Tibial artery (tissue), 4 donors: Measurements from ENCODE around the gene C6orf132.
"Not testable (repeated sequence)": the region's sequence is repeated elsewhere in the genome, so short reads cannot be mapped to it uniquely, and the experiment has no call there.

Experiments used
- DNase-seq, 2 donors: peaks; one replicate each; pipeline ENCODE4 v3.0.0-alpha.2; 2019
- H3K27ac ChIP-seq, 2 donors: fragments of 200-600 bp; sonication (generic) in 1 of 2; 1 replicate in 1 of 2; 2 replicates in 1 of 2; pipeline ENCODE4 v1.5.1; 2018 to 2019; ENCODE audit warnings: mild to moderate bottlenecking in 1 of 2
- H3K27me3 ChIP-seq, 2 donors: fragments of 200-600 bp; sonication (generic) in 1 of 2; one replicate each; pipeline versions ENCODE4 v1.5.1 to v1.6.0; 2016 to 2019
- H3K36me3 ChIP-seq, 3 donors: fragments of 200-600 bp; sonication (generic) in 2 of 3; one replicate each; pipeline ENCODE4 v1.5.1; 2016 to 2019; ENCODE audit warnings: mild to moderate bottlenecking in 2 of 3
- H3K4me1 ChIP-seq, 4 donors: fragments of 200-600 bp; sonication (generic) in 2 of 4; 1 replicate in 3 of 4; 2 replicates in 1 of 4; pipeline ENCODE4 v1.5.1; 2016 to 2019
- H3K4me3 ChIP-seq, 2 donors: fragments of 200-600 bp; sonication (generic) in 1 of 2; 1 replicate in 1 of 2; 2 replicates in 1 of 2; pipeline ENCODE4 v1.5.1; 2018 to 2019; ENCODE audit warnings: mild to moderate bottlenecking in 2 of 2
- H3K9me3 ChIP-seq, 3 donors: fragments of 200-600 bp; sonication (generic) in 1 of 3; one replicate each; pipeline ENCODE4 v1.5.1; 2016 to 2019
- intact Hi-C: fragments of 100-400 bp; cut with DNase I; formaldehyde crosslinking; loops from one replicate; pipeline ENCODE4 v1.15.0; 2023; ENCODE audit warnings: low total_unique reads
- TF ChIP-seq, protein P1 (sequence below), 2 experiments: fragments of 200-600 bp in 1 of 2; fragments of 450-650 bp in 1 of 2; IDR thresholded peaks; one replicate each; pipeline ENCODE4 v1.5.1; 2017 to 2019; ENCODE audit warnings: antibody characterized with exemption in 2 of 2, mild to moderate bottlenecking in 1 of 2, moderate library complexity in 1 of 2

Gene C6orf132

DNA sequence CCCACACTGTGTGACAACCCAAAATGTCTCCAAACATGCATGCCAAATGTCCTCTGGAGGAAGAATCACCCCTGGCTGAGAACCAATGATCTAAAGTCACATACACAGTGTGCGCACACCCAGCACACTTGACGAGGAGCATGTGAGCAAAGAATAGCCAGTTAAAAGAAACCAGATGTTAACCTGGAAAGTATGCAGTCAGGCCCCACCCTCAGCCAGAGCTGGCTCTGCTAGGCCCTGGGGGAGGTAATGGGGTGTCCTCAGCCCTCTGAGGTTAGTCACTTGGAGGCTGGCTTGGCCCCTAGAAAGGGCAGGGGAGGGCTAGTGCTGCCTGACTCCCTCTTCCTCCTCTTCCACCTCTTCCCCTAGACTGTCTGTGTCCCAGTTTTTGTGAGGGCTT, 15.6 kb upstream of the C6orf132 start:
- Histone ChIP-seq H3K36me3 (no peaks in the 10 kb centered on the region), H3K9me3 (no peaks in the 10 kb centered on the region), H3K27me3 (peaks cover 0 to 34% of the 10 kb centered on the region in 2 donors), H3K4me3 (no peak overlapping the region), H3K4me1 (no peaks in the 10 kb centered on the region), H3K27ac (no peak overlapping the region)
- intact Hi-C loops = no loop called here
- DNase-seq = no peak
- TF ChIP-seq, protein P1, sequence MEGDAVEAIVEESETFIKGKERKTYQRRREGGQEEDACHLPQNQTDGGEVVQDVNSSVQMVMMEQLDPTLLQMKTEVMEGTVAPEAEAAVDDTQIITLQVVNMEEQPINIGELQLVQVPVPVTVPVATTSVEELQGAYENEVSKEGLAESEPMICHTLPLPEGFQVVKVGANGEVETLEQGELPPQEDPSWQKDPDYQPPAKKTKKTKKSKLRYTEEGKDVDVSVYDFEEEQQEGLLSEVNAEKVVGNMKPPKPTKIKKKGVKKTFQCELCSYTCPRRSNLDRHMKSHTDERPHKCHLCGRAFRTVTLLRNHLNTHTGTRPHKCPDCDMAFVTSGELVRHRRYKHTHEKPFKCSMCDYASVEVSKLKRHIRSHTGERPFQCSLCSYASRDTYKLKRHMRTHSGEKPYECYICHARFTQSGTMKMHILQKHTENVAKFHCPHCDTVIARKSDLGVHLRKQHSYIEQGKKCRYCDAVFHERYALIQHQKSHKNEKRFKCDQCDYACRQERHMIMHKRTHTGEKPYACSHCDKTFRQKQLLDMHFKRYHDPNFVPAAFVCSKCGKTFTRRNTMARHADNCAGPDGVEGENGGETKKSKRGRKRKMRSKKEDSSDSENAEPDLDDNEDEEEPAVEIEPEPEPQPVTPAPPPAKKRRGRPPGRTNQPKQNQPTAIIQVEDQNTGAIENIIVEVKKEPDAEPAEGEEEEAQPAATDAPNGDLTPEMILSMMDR (IDR thresholded peaks at IDR 0.05) = no peak

DNA sequence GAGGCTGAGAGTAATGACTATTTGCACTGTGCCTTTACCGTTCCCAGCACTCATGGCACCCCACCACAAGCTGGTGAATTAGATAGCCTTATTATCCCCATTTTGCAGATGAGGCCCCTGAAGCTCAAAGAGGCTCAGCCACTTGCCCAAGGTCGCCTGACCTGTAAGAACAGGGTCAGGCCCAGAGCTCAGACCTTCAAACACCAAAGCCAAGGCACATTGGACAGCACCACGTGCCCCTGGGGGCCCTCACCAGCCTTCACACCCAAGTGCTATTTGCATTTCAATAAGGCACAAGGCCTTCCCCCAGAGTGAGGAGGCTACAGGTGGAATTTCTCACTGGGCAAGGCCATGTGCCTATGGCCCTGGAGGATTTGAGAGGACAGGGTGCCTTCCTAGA, 14.2 kb upstream of the C6orf132 start:
- Histone ChIP-seq H3K4me1 (no peaks in the 10 kb centered on the region), H3K4me3 (no peak overlapping the region), H3K27me3 (peaks cover 0 to 28% of the 10 kb centered on the region in 2 donors), H3K36me3 (no peaks in the 10 kb centered on the region), H3K9me3 (no peaks in the 10 kb centered on the region), H3K27ac (no peak overlapping the region)
- TF ChIP-seq, protein P1 (IDR thresholded peaks at IDR 0.05) = no peak
- no peak for DNase-seq
- intact Hi-C loops = no loop called here

DNA sequence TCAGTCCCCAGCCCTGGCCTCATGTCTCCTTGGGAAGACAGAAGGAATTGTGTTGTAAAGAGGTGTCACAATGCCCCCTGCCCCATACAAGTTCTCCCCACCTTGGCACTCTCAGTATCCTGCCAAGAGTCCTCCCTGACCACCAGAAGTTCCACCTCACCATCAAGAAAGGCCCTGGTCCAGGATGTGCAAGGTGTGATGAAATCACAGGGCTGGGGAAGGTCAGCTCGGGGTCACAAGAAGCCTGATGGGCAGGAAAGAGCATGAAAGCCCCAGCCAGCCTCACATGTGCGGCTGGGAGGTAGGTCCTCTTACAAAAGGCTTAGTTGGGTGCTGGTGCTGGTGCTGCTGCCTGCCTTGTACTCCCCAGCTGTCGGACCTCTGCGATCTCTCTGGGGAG, 12.9 kb upstream of the C6orf132 start:
- no peaks in the 10 kb centered on the region for H3K4me1 ChIP-seq
- no peaks in the 10 kb centered on the region for H3K36me3 ChIP-seq
- H3K4me3 ChIP-seq = no peak overlapping the region
- H3K27ac ChIP-seq = no peak overlapping the region
- peaks cover 0 to 25% of the 10 kb centered on the region in 2 donors for H3K27me3 ChIP-seq
- DNase-seq = no peak
- no peaks in the 10 kb centered on the region for H3K9me3 ChIP-seq
- TF ChIP-seq, protein P1 (IDR thresholded peaks at IDR 0.05) = no peak
- intact Hi-C loops = no loop called here

DNA sequence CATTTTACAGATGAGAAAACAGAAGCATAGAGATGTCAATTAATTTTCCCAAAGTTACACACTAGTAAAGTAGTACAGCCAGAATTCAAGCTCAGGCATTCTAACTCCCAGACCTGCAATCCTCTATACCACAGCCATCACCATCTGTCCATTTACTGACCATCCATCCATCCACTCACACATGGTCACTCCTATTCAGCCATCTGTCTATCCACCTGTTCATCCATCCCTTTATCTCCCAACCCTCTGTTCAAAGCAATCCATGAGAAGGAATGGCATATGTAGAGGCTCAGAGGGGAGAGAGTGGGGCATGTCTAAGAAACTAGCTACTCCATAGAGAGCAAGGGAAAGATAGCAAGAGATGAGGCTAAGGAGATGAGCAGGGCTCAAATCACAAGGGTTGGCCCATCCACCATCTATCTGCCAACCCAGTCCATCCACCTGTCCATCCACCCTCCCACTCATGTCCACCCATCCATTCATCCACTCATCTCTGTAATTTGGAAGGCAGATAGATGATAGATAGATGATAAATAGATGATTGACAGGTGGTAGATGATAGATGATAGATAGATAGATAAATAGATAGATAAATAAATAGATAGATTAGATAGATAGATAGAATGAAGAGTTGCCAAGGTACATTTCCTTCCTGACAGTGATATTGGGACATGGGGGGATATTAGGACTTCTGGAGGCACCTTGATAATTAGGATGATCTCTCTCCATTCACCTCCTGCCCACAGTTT, 12.2 kb upstream of the C6orf132 start:
- no peaks in the 10 kb centered on the region for H3K36me3 ChIP-seq
- DNase-seq = no peak
- intact Hi-C loops = no loop called here
- peaks cover 0 to 22% of the 10 kb centered on the region in 2 donors for H3K27me3 ChIP-seq
- H3K4me1 ChIP-seq = no peaks in the 10 kb centered on the region
- H3K4me3 ChIP-seq = no peak overlapping the region
- no peaks in the 10 kb centered on the region for H3K9me3 ChIP-seq
- no peak overlapping the region for H3K27ac ChIP-seq
- TF ChIP-seq, protein P1 (IDR thresholded peaks at IDR 0.05) = no peak

DNA sequence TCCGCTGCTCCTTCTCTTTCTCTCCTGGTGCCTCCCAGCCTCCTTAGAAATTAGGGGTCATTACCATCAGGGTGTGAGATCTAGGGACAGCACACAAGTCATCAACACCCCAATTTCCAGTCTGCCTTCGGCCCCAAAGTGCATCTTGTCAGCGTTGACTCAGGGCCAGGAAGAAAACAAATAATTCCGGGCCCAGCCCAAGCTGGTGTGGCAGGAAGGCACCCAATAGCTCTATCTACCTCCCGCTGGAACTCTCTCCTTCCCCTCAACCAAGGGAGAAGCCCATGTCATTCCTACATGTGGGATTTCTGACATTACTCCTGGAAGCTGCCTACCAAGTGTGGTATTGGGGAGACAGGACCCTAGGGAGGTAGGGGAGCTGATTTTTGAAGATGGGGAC, 11.5 kb upstream of the C6orf132 start:
- H3K4me3 ChIP-seq = no peak overlapping the region
- TF ChIP-seq, protein P1 (IDR thresholded peaks at IDR 0.05) = no peak
- H3K4me1 ChIP-seq = no peaks in the 10 kb centered on the region
- intact Hi-C loops = no loop called here
- H3K27ac ChIP-seq = no peak overlapping the region
- H3K36me3 ChIP-seq = no peaks in the 10 kb centered on the region
- no peak for DNase-seq
- H3K27me3 ChIP-seq = peaks cover 0 to 21% of the 10 kb centered on the region in 2 donors
- H3K9me3 ChIP-seq = no peaks in the 10 kb centered on the region

DNA sequence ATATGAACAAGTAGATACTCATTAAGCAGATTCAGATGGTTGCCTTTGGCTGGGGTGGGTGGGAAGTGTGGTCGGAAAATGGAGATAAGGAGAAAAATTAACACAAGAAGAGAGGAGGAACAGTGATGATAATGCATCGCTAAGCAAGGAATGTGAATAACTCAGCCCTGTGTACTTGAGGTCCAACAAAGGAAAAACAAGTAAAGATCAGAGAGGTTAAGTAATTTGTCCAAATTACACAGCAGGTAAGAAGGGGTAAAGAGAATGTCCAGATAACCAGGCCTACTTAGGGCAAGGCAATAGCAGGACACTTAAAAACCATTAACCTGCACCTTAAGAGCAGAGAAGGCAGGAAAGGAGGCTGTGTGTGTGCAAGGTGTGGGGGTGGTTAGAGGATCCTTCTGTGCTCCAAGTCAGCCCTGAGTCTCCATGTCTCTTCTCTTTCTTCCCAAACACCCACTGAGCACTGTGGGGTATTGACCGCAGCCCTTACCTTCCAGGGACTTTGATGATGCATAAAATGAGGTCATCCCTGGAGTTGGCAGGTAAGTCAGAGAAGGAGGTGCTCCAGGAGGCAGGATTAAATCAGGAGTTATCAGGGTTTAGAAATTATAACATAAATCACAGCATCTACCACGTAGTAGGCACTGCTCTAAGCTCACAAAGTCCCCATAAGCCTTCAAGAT, 10.3 kb upstream of the C6orf132 start:
- intact Hi-C loops = not testable (repeated sequence)

More for the DNA sequence above, 10.3 kb upstream of the C6orf132 start:
- not testable (repeated sequence) for H3K27ac ChIP-seq, H3K4me3 ChIP-seq, H3K4me1 ChIP-seq, H3K9me3 ChIP-seq, H3K36me3 ChIP-seq, DNase-seq, H3K27me3 ChIP-seq
